Esophagus muscularis mucosa (tissue), 4 donors: ENCODE results near the gene SND1. TPM values are rescaled to one million over a fixed set of nuclear protein-coding genes. Genes with fewer than 3 reads are reported as not detected.

Experiments
- DNase-seq: peaks from one replicate; pipeline ENCODE4 v3.0.0-alpha.2; 2017; ENCODE audit errors: extremely low spot score
- H3K27ac ChIP-seq, 4 donors: fragments of 200-600 bp; sonication (generic); replicated peaks in 1 of 4; 1 replicate in 3 of 4; 2 replicates in 1 of 4; pipeline ENCODE4 v1.5.1; 2016 to 2019; ENCODE audit warnings: mild to moderate bottlenecking in 1 of 4
- H3K27me3 ChIP-seq, 4 donors: fragments of 200-600 bp; sonication (generic); one replicate each; pipeline versions ENCODE4 v1.5.1 to v1.6.0; 2016 to 2019
- H3K36me3 ChIP-seq, 4 donors: fragments of 200-600 bp; sonication (generic); one replicate each; pipeline ENCODE4 v1.5.1; 2016 to 2019
- H3K4me1 ChIP-seq, 4 donors: fragments of 200-600 bp; sonication (generic); one replicate each; pipeline ENCODE4 v1.5.1; 2016 to 2019
- H3K4me3 ChIP-seq, 4 donors: fragments of 200-600 bp; sonication (generic); 1 replicate in 2 of 4; 2 replicates in 2 of 4; pipeline ENCODE4 v1.5.1; 2016 to 2019; ENCODE audit warnings: mild to moderate bottlenecking in 4 of 4, moderate library complexity in 1 of 4
- H3K9me3 ChIP-seq, 4 donors: fragments of 200-600 bp; sonication (generic); 1 replicate in 3 of 4; 2 replicates in 1 of 4; pipeline ENCODE4 v1.5.1; 2016 to 2019
- CTCF ChIP-seq, 3 experiments: fragments of 200-600 bp in 2 of 3; fragments of 450-650 bp in 1 of 3; sonication (generic) in 2 of 3; IDR thresholded peaks; one replicate each; pipeline ENCODE4 v1.5.1; 2017 to 2019; ENCODE audit warnings: antibody characterized with exemption in 3 of 3, mild to moderate bottlenecking in 2 of 3, moderate library complexity in 1 of 3
- EP300 ChIP-seq: sonication (generic); formaldehyde crosslinking; IDR thresholded peaks from one replicate; pipeline ENCODE4 v1.6.1; 2017; ENCODE audit warnings: antibody characterized with exemption
- POLR2A ChIP-seq: fragments of 450-650 bp; IDR thresholded peaks from one replicate; pipeline ENCODE4 v1.6.1; 2017; ENCODE audit warnings: antibody characterized with exemption, moderate library complexity, mild to moderate bottlenecking, low read depth
- POLR2AphosphoS5 ChIP-seq, 2 donors: sonication (generic); formaldehyde crosslinking; IDR thresholded peaks; one replicate each; pipeline ENCODE4 v1.6.1; 2017; ENCODE audit warnings: antibody characterized with exemption in 2 of 2
- WGBS: methylation state at CpG from one replicate; pipeline ENCODE4 v1.1.5; 2018; 5-methylcytosine and 5-hydroxymethylcytosine counted together
- intact Hi-C: fragments of 100-400 bp; cut with DNase I; formaldehyde crosslinking; loops from one replicate; pipeline ENCODE4 v1.15.1; 2023
- total RNA-seq, 4 donors: library from RNA; depleted of rRNA; stranded (reverse); fragments of >200 nt; gene quantifications; one replicate each; pipeline versions ENCODE4 v1.1.0 to v1.2.1, GENCODE V29; 2016

The SND1 gene
- total RNA-seq, 4 donors from 2014 or later: 71.4 to 91.2 (median 81.3) TPM

- Histone ChIP-seq H3K27me3 (no peaks in the 10 kb centered on the region), H3K4me3 (no peak overlapping the region), H3K27ac (no peak overlapping the region), H3K36me3 (no peaks in the 10 kb centered on the region), H3K9me3 (no peaks in the 10 kb centered on the region), H3K4me1 (peaks cover 0 to 9% (median 6%) of the 10 kb centered on the region in 4 donors)
- 78% methylated on average over 2 of the region's 2 CpGs for WGBS
- intact Hi-C loops: no loop called here
- TF ChIP-seq EP300: no peak
- TF ChIP-seq CTCF (IDR thresholded peaks at IDR 0.05): no peak
- no peak for TF ChIP-seq POLR2A
- TF ChIP-seq POLR2AphosphoS5 (IDR thresholded peaks at IDR 0.05): no peak
- no peak for DNase-seq
Observed at GRCh38 chr7:128042012-128042411, 390.0 kb downstream of the SND1 start.

- TF ChIP-seq POLR2A (no peak), CTCF (IDR thresholded peaks at IDR 0.05) (no peak), EP300 (no peak), POLR2AphosphoS5 (IDR thresholded peaks at IDR 0.05) (no peak)
- no peak overlapping the region for H3K4me3 ChIP-seq
- intact Hi-C loops: no loop called here
- DNase-seq: no peak
- no peaks in the 10 kb centered on the region for H3K9me3 ChIP-seq
- H3K27ac ChIP-seq: no peak overlapping the region
- peaks cover 0 to 9% (median 6%) of the 10 kb centered on the region in 4 donors for H3K4me1 ChIP-seq
- no peaks in the 10 kb centered on the region for H3K36me3 ChIP-seq
- no peaks in the 10 kb centered on the region for H3K27me3 ChIP-seq
- WGBS: 94% methylated on average over 5 of the region's 5 CpGs
Observed at GRCh38 chr7:128044064-128044463, 392.1 kb downstream of the SND1 start.

- no peak overlapping the region for H3K4me3 ChIP-seq
- no peaks in the 10 kb centered on the region for H3K36me3 ChIP-seq
- TF ChIP-seq POLR2AphosphoS5 (IDR thresholded peaks at IDR 0.05): no peak
- no peak for TF ChIP-seq CTCF (IDR thresholded peaks at IDR 0.05)
- TF ChIP-seq EP300: no peak
- intact Hi-C loops: no loop called here
- H3K9me3 ChIP-seq: no peaks in the 10 kb centered on the region
- no peak overlapping the region for H3K27ac ChIP-seq
- no peak for DNase-seq
- no peaks in the 10 kb centered on the region for H3K27me3 ChIP-seq
- H3K4me1 ChIP-seq: peaks cover 0 to 9% (median 6%) of the 10 kb centered on the region in 4 donors
- WGBS: 100% methylated on average over 1 of the region's 1 CpG
Observed at GRCh38 chr7:128045158-128045557, 393.2 kb downstream of the SND1 start.

GRCh38 chr7:128045766-128046165, 393.8 kb downstream of the SND1 start:
- no peak for DNase-seq
- intact Hi-C loops: no loop called here

More at GRCh38 chr7:128045766-128046165, 393.8 kb downstream of the SND1 start:
- no peaks in the 10 kb centered on the region for H3K9me3 ChIP-seq
- H3K27me3 ChIP-seq: no peaks in the 10 kb centered on the region
- 85% methylated on average over 1 of the region's 1 CpG for WGBS
- peaks cover 0 to 7% (median 5%) of the 10 kb centered on the region in 4 donors for H3K4me1 ChIP-seq
- no peak overlapping the region for H3K27ac ChIP-seq
- no peaks in the 10 kb centered on the region for H3K36me3 ChIP-seq
- H3K4me3 ChIP-seq: no peak overlapping the region
- TF ChIP-seq EP300 (no peak), POLR2AphosphoS5 (IDR thresholded peaks at IDR 0.05) (no peak), POLR2A (no peak), CTCF (IDR thresholded peaks at IDR 0.05) (no peak)
